ENCODE results near the gene LRCH1.

LRCH1 gene

GRCh38 chr13:46668302-46668720 lies 115.3 kb downstream of the LRCH1 start:
- Histone ChIP-seq H2BK15ac (ENCODE audit: low read depth, poor library complexity, severe bottlenecking) (no peak overlapping the region), H2BK12ac (ENCODE audit: low read length in 2 of 2) (no peak overlapping the region), H3K4ac (ENCODE audit: low read depth in 1 of 2, low read length in 2 of 2) (peak overlapping the region in 1 of 2 experiments; percentile 49), H3K4me2 (ENCODE audit: low read length, poor library complexity, severe bottlenecking) (peak overlapping the region; percentile 12), H3K9me3 (ENCODE audit: control insufficient read depth, low read length) (no peaks in the 10 kb centered on the region), H3K4me3 (ENCODE audit: insufficient read depth in 1 of 2, low read depth in 1 of 2, low read length in 2 of 2) (peak overlapping the region in 1 of 2 experiments; percentile 76), H2BK5ac (ENCODE audit: low read depth, low read length, poor library complexity, severe bottlenecking) (no peak overlapping the region), H4K91ac (ENCODE audit: low read length) (no peak overlapping the region), H2AK5ac (ENCODE audit: low read length, severe bottlenecking) (no peak overlapping the region), H3K23ac (ENCODE audit: low read length in 2 of 2) (peak overlapping the region in 1 of 2 experiments; percentile 40), H4K8ac (ENCODE audit: low read length) (peak overlapping the region; percentile 71), H3K9ac (ENCODE audit: low read length) (peak overlapping the region; percentile 92), H3K27ac (ENCODE audit: low read length, poor library complexity, severe bottlenecking) (peak overlapping the region; percentile 77), H3K18ac (ENCODE audit: low read depth in 1 of 2, low read length in 2 of 2) (peak overlapping the region in 1 of 2 experiments; percentile 57), H3K79me1 (replicated peaks; ENCODE audit: low read length, poor library complexity, severe bottlenecking) (peaks cover 21% of the 10 kb centered on the region), H2BK120ac (ENCODE audit: low read depth, low read length) (no peak overlapping the region), H3K14ac (ENCODE audit: low read length in 2 of 2) (no peak overlapping the region), H3K4me1 (ENCODE audit: control insufficient read depth, insufficient read depth, low read depth, low read length) (peaks cover 15% of the 10 kb centered on the region), H2AFZ (ENCODE audit: low read depth, low read length) (no peak overlapping the region), H3K27me3 (ENCODE audit: control insufficient read depth in 1 of 2, insufficient read depth in 1 of 2, low read length in 2 of 2) (no peaks in the 10 kb centered on the region), H3K36me3 (ENCODE audit: control insufficient read depth in 1 of 2, insufficient read depth in 2 of 2, low read depth in 1 of 2, low read length in 2 of 2) (peaks cover 15 to 18% of the 10 kb centered on the region in 2 experiments)
- peak; percentile 74 for DNase-seq
- 85% methylated on average over 2 of the region's 3 CpGs for WGBS

- H3K18ac ChIP-seq (ENCODE audit: low read depth in 1 of 2, low read length in 2 of 2): no peak overlapping the region
- H2BK12ac ChIP-seq (ENCODE audit: low read length in 2 of 2): no peak overlapping the region
- no peak overlapping the region for H4K8ac ChIP-seq (ENCODE audit: low read length)
- H2BK120ac ChIP-seq (ENCODE audit: low read depth, low read length): no peak overlapping the region
- peaks cover 21% of the 10 kb centered on the region for H3K79me1 ChIP-seq (replicated peaks; ENCODE audit: low read length, poor library complexity, severe bottlenecking)
- H2BK5ac ChIP-seq (ENCODE audit: low read depth, low read length, poor library complexity, severe bottlenecking): no peak overlapping the region
- no peaks in the 10 kb centered on the region for H3K9me3 ChIP-seq (ENCODE audit: control insufficient read depth, low read length)
- H3K27ac ChIP-seq (ENCODE audit: low read length, poor library complexity, severe bottlenecking): no peak overlapping the region
- no peaks in the 10 kb centered on the region for H3K27me3 ChIP-seq (ENCODE audit: control insufficient read depth in 1 of 2, insufficient read depth in 1 of 2, low read length in 2 of 2)
- peak; percentile 29 for DNase-seq
- no peak overlapping the region for H3K14ac ChIP-seq (ENCODE audit: low read length in 2 of 2)
- 71% methylated on average over 5 of the region's 6 CpGs for WGBS
- no peak overlapping the region for H3K4me2 ChIP-seq (ENCODE audit: low read length, poor library complexity, severe bottlenecking)
- H2BK15ac ChIP-seq (ENCODE audit: low read depth, poor library complexity, severe bottlenecking): no peak overlapping the region
- H2AFZ ChIP-seq (ENCODE audit: low read depth, low read length): no peak overlapping the region
- no peak overlapping the region for H2AK5ac ChIP-seq (ENCODE audit: low read length, severe bottlenecking)
- H3K23ac ChIP-seq (ENCODE audit: low read length in 2 of 2): no peak overlapping the region
- H4K91ac ChIP-seq (ENCODE audit: low read length): no peak overlapping the region
- H3K4ac ChIP-seq (ENCODE audit: low read depth in 1 of 2, low read length in 2 of 2): no peak overlapping the region
- no peak overlapping the region for H3K9ac ChIP-seq (ENCODE audit: low read length)
- peaks cover 15 to 18% of the 10 kb centered on the region in 2 experiments for H3K36me3 ChIP-seq (ENCODE audit: control insufficient read depth in 1 of 2, insufficient read depth in 2 of 2, low read depth in 1 of 2, low read length in 2 of 2)
- H3K4me3 ChIP-seq (ENCODE audit: insufficient read depth in 1 of 2, low read depth in 1 of 2, low read length in 2 of 2): no peak overlapping the region
- H3K4me1 ChIP-seq (ENCODE audit: control insufficient read depth, insufficient read depth, low read depth, low read length): peaks cover 15% of the 10 kb centered on the region
Measured at GRCh38 chr13:46668931-46669525, 116.1 kb downstream of the LRCH1 start.

GRCh38 chr13:46672338-46673090 lies 119.5 kb downstream of the LRCH1 start:
- no peaks in the 10 kb centered on the region for H3K9me3 ChIP-seq (ENCODE audit: control insufficient read depth, low read length)
- no peak overlapping the region for H2BK5ac ChIP-seq (ENCODE audit: low read depth, low read length, poor library complexity, severe bottlenecking)
- H2AK5ac ChIP-seq (ENCODE audit: low read length, severe bottlenecking): no peak overlapping the region
- H3K27me3 ChIP-seq (ENCODE audit: control insufficient read depth in 1 of 2, insufficient read depth in 1 of 2, low read length in 2 of 2): no peaks in the 10 kb centered on the region
- no peak overlapping the region for H3K23ac ChIP-seq (ENCODE audit: low read length in 2 of 2)
- no peak overlapping the region for H2BK12ac ChIP-seq (ENCODE audit: low read length in 2 of 2)
- no peak overlapping the region for H2AFZ ChIP-seq (ENCODE audit: low read depth, low read length)
- H4K91ac ChIP-seq (ENCODE audit: low read length): peak overlapping the region; percentile 37
- 96% methylated on average over 12 of the region's 15 CpGs for WGBS
- no peak overlapping the region for H3K18ac ChIP-seq (ENCODE audit: low read depth in 1 of 2, low read length in 2 of 2)
- no peak overlapping the region for H2BK120ac ChIP-seq (ENCODE audit: low read depth, low read length)
- H3K4me1 ChIP-seq (ENCODE audit: control insufficient read depth, insufficient read depth, low read depth, low read length): peaks cover 11% of the 10 kb centered on the region
- H3K4ac ChIP-seq (ENCODE audit: low read depth in 1 of 2, low read length in 2 of 2): no peak overlapping the region
- H4K8ac ChIP-seq (ENCODE audit: low read length): no peak overlapping the region
- H3K9ac ChIP-seq (ENCODE audit: low read length): no peak overlapping the region
- H2BK15ac ChIP-seq (ENCODE audit: low read depth, poor library complexity, severe bottlenecking): no peak overlapping the region
- no peak overlapping the region for H3K27ac ChIP-seq (ENCODE audit: low read length, poor library complexity, severe bottlenecking)
- no peak overlapping the region for H3K4me3 ChIP-seq (ENCODE audit: insufficient read depth in 1 of 2, low read depth in 1 of 2, low read length in 2 of 2)
- no peak overlapping the region for H3K4me2 ChIP-seq (ENCODE audit: low read length, poor library complexity, severe bottlenecking)
- no peak overlapping the region for H3K14ac ChIP-seq (ENCODE audit: low read length in 2 of 2)
- DNase-seq: no peak
- peaks cover 17 to 18% of the 10 kb centered on the region in 2 experiments for H3K36me3 ChIP-seq (ENCODE audit: control insufficient read depth in 1 of 2, insufficient read depth in 2 of 2, low read depth in 1 of 2, low read length in 2 of 2)
- H3K79me1 ChIP-seq (replicated peaks; ENCODE audit: low read length, poor library complexity, severe bottlenecking): peaks cover 24% of the 10 kb centered on the region

- no peak overlapping the region for H2BK15ac ChIP-seq (ENCODE audit: low read depth, poor library complexity, severe bottlenecking)
- no peak overlapping the region for H2AFZ ChIP-seq (ENCODE audit: low read depth, low read length)
- H3K27ac ChIP-seq (ENCODE audit: low read length, poor library complexity, severe bottlenecking): no peak overlapping the region
- H3K23ac ChIP-seq (ENCODE audit: low read length in 2 of 2): no peak overlapping the region
- no peak overlapping the region for H4K8ac ChIP-seq (ENCODE audit: low read length)
- no peak overlapping the region for H3K9ac ChIP-seq (ENCODE audit: low read length)
- H3K36me3 ChIP-seq (ENCODE audit: control insufficient read depth in 1 of 2, insufficient read depth in 2 of 2, low read depth in 1 of 2, low read length in 2 of 2): peaks cover 13 to 17% of the 10 kb centered on the region in 2 experiments
- no peak overlapping the region for H3K4ac ChIP-seq (ENCODE audit: low read depth in 1 of 2, low read length in 2 of 2)
- no peak overlapping the region for H2BK12ac ChIP-seq (ENCODE audit: low read length in 2 of 2)
- peaks cover 7% of the 10 kb centered on the region for H3K4me1 ChIP-seq (ENCODE audit: control insufficient read depth, insufficient read depth, low read depth, low read length)
- no peak overlapping the region for H4K91ac ChIP-seq (ENCODE audit: low read length)
- no peak overlapping the region for H3K4me3 ChIP-seq (ENCODE audit: insufficient read depth in 1 of 2, low read depth in 1 of 2, low read length in 2 of 2)
- peaks cover 22% of the 10 kb centered on the region for H3K79me1 ChIP-seq (replicated peaks; ENCODE audit: low read length, poor library complexity, severe bottlenecking)
- no peak overlapping the region for H3K18ac ChIP-seq (ENCODE audit: low read depth in 1 of 2, low read length in 2 of 2)
- no peak overlapping the region for H2AK5ac ChIP-seq (ENCODE audit: low read length, severe bottlenecking)
- H2BK5ac ChIP-seq (ENCODE audit: low read depth, low read length, poor library complexity, severe bottlenecking): no peak overlapping the region
- no peak overlapping the region for H3K4me2 ChIP-seq (ENCODE audit: low read length, poor library complexity, severe bottlenecking)
- no peaks in the 10 kb centered on the region for H3K9me3 ChIP-seq (ENCODE audit: control insufficient read depth, low read length)
- no peak overlapping the region for H2BK120ac ChIP-seq (ENCODE audit: low read depth, low read length)
- no peak overlapping the region for H3K14ac ChIP-seq (ENCODE audit: low read length in 2 of 2)
- no peaks in the 10 kb centered on the region for H3K27me3 ChIP-seq (ENCODE audit: control insufficient read depth in 1 of 2, insufficient read depth in 1 of 2, low read length in 2 of 2)
- no peak for DNase-seq
Measured at GRCh38 chr13:46675016-46675415, 122.0 kb downstream of the LRCH1 start.
